ENCODE measurements around the gene SPECC1.
A peak's percentile ranks its signal among the peaks of the same experiment; 100 is the strongest.

Gene SPECC1

DNA sequence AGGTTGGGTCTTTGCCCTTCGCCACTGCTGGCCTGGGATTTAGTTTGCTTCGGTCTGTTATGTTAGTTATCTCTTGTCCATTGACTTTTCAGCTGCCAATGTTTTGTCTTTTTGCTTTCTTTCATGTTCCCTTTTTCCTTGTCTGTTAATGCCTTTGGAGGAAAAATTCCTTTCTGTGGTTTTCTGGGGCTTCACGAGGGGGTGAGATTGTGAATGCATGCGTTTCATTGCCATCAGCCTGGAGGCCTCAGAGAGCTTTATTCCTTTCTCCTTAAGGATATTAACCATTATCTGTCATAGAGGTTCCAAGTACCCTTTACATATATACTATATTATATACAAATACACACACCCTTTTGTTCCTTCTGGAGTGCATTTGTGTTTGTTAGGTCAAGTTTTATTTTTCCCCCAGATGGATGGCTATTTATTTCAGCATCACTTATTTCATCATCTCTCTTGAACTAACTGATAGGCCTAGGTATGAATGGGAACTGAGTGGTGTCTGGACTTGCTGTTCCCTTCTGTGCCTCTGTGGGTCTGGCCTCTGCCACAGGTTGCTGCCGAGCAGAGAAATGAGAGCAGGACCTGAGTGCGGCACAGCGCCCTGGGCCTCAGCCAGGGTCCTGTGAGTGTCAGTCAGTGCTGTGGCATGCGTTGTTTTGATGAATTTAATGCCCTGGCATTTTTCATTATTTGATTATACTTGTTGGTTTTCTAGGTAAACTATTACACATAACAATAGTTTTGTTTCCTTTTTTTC, 264.8 kb downstream of the SPECC1 start:
- DNase-seq (ENCODE audit: low read depth) = no peak

GRCh38 chr17:20275653-20276052, 266.5 kb downstream of the SPECC1 start:
- no peak for DNase-seq (ENCODE audit: low read depth)

DNA sequence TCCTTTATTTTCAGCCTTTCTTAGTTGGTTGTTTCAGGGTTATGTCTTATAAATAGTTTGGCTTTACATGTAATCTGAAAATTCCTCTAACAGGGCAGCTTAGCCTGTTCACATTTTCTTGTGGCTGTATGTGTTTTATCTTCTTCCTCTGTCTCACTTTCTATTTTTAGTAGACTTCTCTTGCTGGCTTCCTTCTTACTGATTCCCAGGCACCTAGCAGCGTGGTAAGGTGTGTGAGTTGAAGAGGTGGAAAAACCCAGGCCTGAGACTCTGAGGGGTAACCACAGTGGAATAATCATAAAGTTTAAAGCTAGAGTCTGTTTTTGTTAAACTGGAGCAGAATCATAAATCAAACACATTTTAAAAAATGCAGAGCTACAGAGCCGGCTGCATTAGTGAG, 267.3 kb downstream of the SPECC1 start:
- no peak for DNase-seq (ENCODE audit: low read depth)

DNA sequence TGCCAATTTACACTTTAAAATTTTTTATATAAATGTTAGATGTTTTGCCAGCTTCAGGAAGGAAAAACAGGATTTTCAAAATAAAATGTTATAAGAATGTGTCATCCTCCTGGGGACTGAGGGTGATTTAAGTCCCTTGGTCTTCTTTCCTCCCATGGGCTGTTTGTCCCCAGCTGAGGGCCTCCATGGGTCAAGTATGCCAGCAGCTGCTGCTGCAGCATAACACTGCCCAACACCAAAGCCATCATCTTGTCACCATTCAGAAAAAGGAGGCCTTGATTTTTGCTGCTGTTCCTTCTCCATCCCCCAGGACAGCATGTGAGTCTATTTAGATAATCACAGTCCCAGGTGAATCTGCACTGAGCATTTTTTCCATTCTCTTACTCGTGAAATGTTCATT, 269.6 kb downstream of the SPECC1 start:
- DNase-seq (ENCODE audit: low read depth) = no peak

GRCh38 chr17:20279631-20280030, 270.5 kb downstream of the SPECC1 start:
- no peak for DNase-seq (ENCODE audit: low read depth)

DNA sequence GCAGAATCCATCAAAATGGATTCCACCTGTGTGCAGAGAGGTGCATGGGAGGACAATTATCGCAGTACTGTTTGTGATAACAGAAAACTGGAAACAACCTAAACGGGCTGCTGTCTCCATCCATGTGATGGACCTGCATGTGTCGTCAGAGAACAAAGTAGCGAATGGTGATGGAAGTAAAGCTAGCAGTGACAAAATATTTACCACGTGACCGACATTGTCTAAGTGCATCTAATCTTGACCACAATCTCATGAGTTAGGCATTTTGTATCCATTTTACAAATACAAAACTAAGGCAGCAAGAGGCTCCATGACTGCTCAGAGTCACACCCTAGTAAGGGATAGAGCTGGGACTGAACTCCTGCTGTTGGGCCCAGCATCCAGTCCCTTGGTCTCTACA, 270.9 kb downstream of the SPECC1 start:
- DNase-seq (ENCODE audit: low read depth) = no peak

GRCh38 chr17:20280851-20281250, 271.7 kb downstream of the SPECC1 start:
- DNase-seq (ENCODE audit: low read depth) = no peak

DNA sequence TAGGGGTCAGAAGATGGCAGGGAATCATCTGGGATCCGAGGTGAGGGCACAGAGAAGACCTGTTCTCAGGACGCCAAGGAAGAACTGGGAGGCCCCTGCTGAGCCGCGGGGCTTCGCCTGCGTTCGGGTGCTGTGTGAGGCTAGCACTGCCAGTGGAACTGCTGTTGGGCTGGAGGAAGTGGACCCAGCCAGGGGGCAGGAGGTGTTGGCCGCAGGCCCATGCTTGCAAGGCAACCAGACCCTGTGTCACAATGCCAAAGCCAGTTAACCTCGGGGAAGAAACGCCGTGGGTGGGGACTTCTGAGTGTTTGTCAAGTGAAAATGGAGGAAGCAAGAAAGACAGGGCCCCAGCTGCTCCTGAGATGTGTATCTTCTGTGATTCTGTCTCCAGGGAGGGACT, 272.7 kb downstream of the SPECC1 start:
- no peak for DNase-seq (ENCODE audit: low read depth)

GRCh38 chr17:20282526-20283308, 273.6 kb downstream of the SPECC1 start:
- no peak for DNase-seq (ENCODE audit: low read depth)

GRCh38 chr17:20284022-20284421, 274.9 kb downstream of the SPECC1 start:
- no peak for DNase-seq (ENCODE audit: low read depth)

DNA sequence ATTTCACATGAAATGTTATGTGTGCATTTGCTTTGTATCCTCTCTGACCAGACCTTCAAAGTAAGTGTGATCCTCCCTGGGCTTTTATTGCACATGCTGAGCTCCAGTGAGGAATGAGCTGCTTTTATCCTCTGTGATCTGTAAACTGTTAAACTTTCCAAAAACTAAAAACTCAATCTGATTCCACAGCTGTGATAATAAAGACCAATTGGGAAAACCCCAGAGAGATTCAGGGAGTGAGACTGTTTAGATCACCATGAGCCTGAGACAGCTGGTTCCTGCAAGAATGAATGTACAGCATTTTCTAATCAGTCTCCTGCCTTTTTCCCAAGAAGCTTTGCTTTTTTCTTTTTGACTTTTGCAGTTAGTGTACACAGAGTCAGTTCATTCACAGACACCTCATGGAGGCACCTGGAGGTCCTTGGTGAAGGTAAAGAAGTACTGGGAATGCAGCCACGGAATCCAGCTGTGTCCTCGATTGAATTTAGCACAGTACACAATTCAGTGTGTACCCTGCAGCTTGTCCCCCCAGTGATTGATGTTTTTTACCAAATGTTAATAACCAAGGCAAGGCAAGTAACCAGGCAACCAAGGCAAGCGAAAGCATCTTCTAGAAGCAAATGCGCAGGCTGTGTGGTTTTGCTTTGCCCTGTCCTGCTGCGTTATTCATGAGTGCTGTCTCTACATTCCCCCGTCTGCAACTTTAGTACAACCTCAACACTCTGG, 275.6 kb downstream of the SPECC1 start:
- no peak for DNase-seq (ENCODE audit: low read depth)

DNA sequence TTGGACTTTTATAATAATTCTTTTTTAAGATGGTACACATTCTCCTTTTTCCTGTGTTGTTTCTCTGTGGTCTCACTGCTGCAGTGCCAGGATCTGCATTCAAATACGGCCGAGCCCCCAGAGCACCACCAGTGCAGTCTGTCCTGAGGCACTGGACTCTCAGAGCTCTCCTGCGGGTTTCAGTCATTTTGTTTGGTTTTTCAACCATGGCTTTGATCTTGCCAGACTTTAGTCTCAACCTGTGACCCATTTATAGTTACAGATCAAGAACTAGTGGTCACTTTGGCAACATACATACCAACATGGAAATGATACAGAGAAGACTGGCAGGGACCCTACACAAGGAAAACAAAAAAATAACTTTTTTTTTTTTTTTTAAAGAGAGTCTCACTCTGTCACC, 280.8 kb downstream of the SPECC1 start:
- no peak for DNase-seq (ENCODE audit: low read depth)

GRCh38 chr17:20291853-20292252, 282.7 kb downstream of the SPECC1 start:
- no peak for DNase-seq (ENCODE audit: low read depth)

- DNase-seq (ENCODE audit: low read depth) = no peak
Observed at GRCh38 chr17:20293501-20293900, 284.3 kb downstream of the SPECC1 start.

DNA sequence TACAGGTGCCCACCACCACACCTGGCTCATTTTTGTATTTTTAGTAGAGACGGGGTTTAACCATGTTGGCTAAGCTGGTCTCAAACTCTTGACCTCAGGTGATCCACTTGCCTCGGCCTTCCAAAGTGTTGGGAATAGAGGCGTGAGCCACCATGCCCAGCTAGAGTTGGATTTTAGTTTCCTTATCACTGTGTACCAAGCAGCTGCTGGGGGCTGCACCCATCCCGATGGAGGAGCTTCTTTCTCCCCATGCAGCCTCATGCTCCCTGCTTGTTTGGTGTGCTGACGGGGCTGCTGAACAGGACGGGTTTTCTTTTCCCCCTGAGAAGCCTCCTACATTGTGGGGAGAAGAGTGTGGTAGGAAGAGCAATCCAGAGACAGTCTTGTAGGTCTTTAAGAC, 285.0 kb downstream of the SPECC1 start:
- no peak for DNase-seq (ENCODE audit: low read depth)

GRCh38 chr17:20299013-20299412, 289.9 kb downstream of the SPECC1 start:
- DNase-seq (ENCODE audit: low read depth) = no peak

DNA sequence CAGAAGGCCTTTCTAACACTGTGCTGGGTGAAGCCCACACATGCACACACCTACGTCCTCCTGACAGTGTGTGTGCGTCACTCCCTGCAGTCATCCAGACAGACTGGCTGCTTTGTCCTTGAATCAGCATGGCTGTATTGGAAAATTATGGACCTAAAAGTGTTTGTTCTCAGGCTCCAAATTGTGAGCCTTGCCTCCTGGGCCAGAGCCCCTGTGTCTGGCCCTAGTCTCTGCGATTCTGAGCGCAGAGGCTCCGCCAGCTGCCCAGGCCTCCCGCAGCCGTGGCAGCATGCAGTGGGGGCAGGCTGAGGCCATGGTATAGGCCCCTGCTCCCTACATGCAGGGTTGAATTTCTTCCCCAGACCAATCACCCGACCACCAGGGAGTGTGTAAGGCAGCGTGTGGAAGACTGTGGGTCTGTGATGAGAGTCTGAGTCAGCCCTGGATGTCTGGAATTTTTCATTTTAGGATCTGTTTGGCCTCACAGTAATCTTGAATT, 291.3 kb downstream of the SPECC1 start:
- peak; percentile 69 for DNase-seq (ENCODE audit: low read depth)

DNA sequence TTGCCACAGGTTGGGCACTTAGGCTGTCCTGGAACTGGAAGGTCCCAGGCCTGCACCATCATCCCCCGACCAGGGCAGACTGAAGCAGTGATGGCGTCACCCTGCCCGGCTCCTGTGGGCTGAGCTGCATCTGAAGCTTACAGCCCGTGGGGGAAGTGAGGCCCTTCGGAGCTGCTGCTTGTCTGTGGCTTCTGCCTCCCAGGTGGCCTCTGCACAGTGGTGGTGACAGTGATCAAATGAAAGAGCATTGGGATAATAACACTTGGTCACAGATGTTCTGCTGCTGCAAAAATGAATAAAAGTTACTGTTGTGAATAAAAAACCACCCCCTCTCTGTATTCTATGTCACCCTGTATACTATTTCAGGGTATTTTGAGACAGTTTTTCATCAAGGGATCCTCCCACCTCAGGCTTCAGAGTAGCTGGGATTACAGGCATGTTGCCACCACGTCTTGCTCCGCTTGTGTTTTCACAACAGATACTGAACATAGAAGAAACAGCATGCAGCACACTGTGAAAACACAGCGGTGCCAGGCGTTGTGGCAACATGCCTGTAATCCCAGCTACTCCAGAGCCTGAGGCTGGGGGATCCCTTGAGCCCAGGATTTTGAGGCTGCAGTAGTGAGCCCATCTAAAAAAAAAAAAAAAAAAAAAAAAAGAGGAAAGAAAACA, 293.2 kb downstream of the SPECC1 start:
- no peak for DNase-seq (ENCODE audit: low read depth)

DNA sequence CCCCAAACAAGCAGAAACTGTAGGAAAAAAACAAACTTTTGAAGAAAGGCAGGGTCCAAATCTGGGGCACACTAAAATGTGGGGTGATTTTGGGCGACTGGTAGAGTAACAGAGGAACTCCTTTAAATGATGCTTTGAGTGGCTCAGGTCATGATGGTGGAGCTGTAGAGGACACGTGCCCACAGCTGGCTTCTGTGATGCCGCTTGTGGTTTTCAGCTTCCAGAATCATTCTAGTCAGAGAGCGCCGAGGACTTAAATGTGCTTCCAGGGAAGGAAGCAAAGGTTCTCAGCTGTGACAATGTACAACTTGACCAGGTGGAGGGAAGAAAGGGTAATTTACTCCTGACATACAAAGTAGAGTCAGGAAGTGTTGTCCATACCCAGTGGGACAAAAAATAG, 295.8 kb downstream of the SPECC1 start:
- no peak for DNase-seq (ENCODE audit: low read depth)

DNA sequence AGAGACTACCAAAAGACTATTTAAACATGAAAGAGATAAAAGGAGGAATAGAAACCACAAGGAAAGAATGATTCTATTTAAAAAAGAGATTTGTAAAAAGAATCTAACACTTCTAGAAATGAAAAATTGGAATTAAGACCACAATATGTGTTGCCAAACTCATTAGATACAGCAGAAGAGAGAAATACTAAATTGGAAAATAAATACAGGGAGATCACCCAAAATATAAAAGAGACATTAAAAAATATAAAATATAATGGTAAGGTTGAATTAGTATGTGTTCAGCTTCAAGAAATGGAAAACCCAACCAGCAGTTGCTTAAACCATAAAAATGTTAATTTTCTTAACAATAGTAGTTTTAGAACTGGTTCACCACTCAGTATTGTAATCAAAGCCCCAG, 297.8 kb downstream of the SPECC1 start:
- no peak for DNase-seq (ENCODE audit: low read depth)

GRCh38 chr17:20307326-20307910, 298.3 kb downstream of the SPECC1 start:
- DNase-seq (ENCODE audit: low read depth) = no peak

- DNase-seq (ENCODE audit: low read depth) = no peak
Observed at GRCh38 chr17:20310481-20310880, 301.3 kb downstream of the SPECC1 start.

All from stromal cell of bone marrow (primary cell).